CD4-positive, alpha-beta T cell (primary cell): Measurements from ENCODE around the gene RHOBTB3. TPM values are rescaled to one million over a fixed set of nuclear protein-coding genes. Genes with fewer than 3 reads are reported as not detected.
"Not testable (repeated sequence)": the region's sequence is repeated elsewhere in the genome, so short reads cannot be mapped to it uniquely, and the experiment has no call there.

ENCODE experiments used
- ATAC-seq: fragments of 200-7000 bp; cut with Tn5 transposase; one replicate; pipeline ENCODE4 v1.10.0; 2022; ENCODE audit warnings: mild to moderate bottlenecking; ENCODE audit not compliant: poor library complexity
- CTCF ChIA-PET: fragments of 350-600 bp; sonication (Branson Sonifier 250); formaldehyde crosslinking; loops from one replicate; lab custom pipeline; 2021; ENCODE audit warnings: antibody characterized with exemption, inconsistent platforms; lab: Charles Lee
- POLR2A ChIA-PET: fragments of 350-600 bp; sonication (Branson Sonifier 250); formaldehyde crosslinking; loops from one replicate; lab custom pipeline; 2021; ENCODE audit warnings: antibody characterized with exemption, inconsistent platforms; lab: Charles Lee
- DNase-seq, 14 experiments: peaks; one replicate each; pipeline ENCODE4 v3.0.0-alpha.2; 2013 to 2020; ENCODE audit warnings: mixed read lengths in 2 of 14
- H3K27ac ChIP-seq, 2 donors: one replicate each; pipeline versions ENCODE4 v1.5.1 to v1.7.0; 2013; ENCODE audit warnings: low read length in 2 of 2, low read depth in 1 of 2, mild to moderate bottlenecking in 1 of 2
- H3K27me3 ChIP-seq, 2 experiments: 1 replicate in 1 of 2; 2 replicates in 1 of 2; pipeline versions ENCODE4 v1.6.1 to v1.7.0; 2013; ENCODE audit warnings: low read length in 2 of 2, control low read depth in 1 of 2, mild to moderate bottlenecking in 1 of 2, moderate library complexity in 1 of 2; ENCODE audit not compliant: insufficient read depth in 2 of 2, control insufficient read depth in 1 of 2
- H3K36me3 ChIP-seq: one replicate; pipeline ENCODE4 v1.6.1; 2013; ENCODE audit warnings: low read length, control low read depth; ENCODE audit not compliant: insufficient read depth
- H3K4me1 ChIP-seq: one replicate; pipeline ENCODE4 v1.6.1; 2013; ENCODE audit warnings: low read length, control low read depth; ENCODE audit not compliant: insufficient read depth
- H3K4me3 ChIP-seq: one replicate; pipeline ENCODE4 v1.5.1; 2013; ENCODE audit warnings: mild to moderate bottlenecking, low read length, moderate library complexity
- H3K9me3 ChIP-seq, 2 experiments: 1 replicate in 1 of 2; 2 replicates in 1 of 2; pipeline versions ENCODE4 v1.6.1 to v1.7.0; 2013; ENCODE audit warnings: low read length in 2 of 2, mild to moderate bottlenecking in 2 of 2, control low read depth in 1 of 2, moderate library complexity in 1 of 2; ENCODE audit not compliant: control insufficient read depth in 1 of 2, insufficient read depth in 1 of 2
- H3K27ac Mint-ChIP-seq: one replicate; pipeline ENCODE4 v1.8.0; 2020; ENCODE audit warnings: mixed read lengths
- H3K27me3 Mint-ChIP-seq: one replicate; pipeline ENCODE4 v1.8.0; 2021; ENCODE audit warnings: mixed read lengths
- H3K36me3 Mint-ChIP-seq: one replicate; pipeline ENCODE4 v1.8.0; 2021; ENCODE audit warnings: low read depth, mixed read lengths
- H3K4me1 Mint-ChIP-seq: one replicate; pipeline ENCODE4 v1.8.0; 2021; ENCODE audit warnings: low read depth, mixed read lengths
- H3K4me3 Mint-ChIP-seq: one replicate; pipeline ENCODE4 v1.8.0; 2020; ENCODE audit warnings: mild to moderate bottlenecking, mixed read lengths
- H3K9me3 Mint-ChIP-seq: one replicate; pipeline ENCODE4 v1.8.0; 2020; ENCODE audit warnings: mixed read lengths
- intact Hi-C, 2 experiments: fragments of 100-400 bp; cut with DNase I in 1 of 2; cut with micrococcal nuclease in 1 of 2; formaldehyde crosslinking; loops; one replicate each; pipeline versions ENCODE4 v1.15.1 to v1.9.0; 2023 to 2025; cut with DNase I, micrococcal nuclease
- total RNA-seq, 174 experiments: library from RNA in 2 of 174; stranded (reverse) in 2 of 174; gene quantifications; one replicate each; pipeline ENCODE4 v1.2.3 and lab custom pipeline; 2021 to 2026
- TF ChIP-seq, protein P1 (sequence below): fragments of 200-600 bp; IDR thresholded peaks from one replicate; pipeline ENCODE4 v1.8.0; 2022; ENCODE audit warnings: antibody characterized with exemption, mild to moderate bottlenecking

Gene RHOBTB3
- total RNA-seq, 2 experiments from 2014 or later = 3.8 to 4.3 TPM

DNA sequence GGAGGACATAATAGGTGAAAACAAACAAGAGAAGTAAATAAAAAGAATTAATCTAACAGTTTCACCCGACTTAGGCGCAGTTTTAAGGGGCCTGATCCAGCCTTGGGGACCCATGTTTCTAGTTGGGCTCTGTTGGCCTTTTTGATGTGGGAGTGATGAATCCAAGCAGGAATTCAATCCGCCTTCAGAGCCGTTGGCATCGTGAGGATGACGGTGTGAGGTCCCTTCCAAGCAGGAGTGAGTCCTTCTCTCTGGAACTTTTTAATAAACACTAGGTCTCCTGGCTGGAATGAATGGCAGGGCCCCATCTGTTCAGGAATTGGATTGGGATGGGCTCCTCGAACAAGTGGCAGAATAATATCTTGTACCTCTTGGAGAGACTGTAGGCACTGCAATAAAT is 22.3 kb upstream of the RHOBTB3 start:
- H3K9me3 Mint-ChIP-seq = no peaks in the 10 kb centered on the region
- ChIA-PET POLR2A (no interaction called here), CTCF (interaction anchor here (0.9 kb wide), 1 partner anchor 9 kb away, joined by 3 read pairs; no protein-coding TSS in a partner anchor)
- no peaks in the 10 kb centered on the region for H3K36me3 ChIP-seq
- no peaks in the 10 kb centered on the region for H3K36me3 Mint-ChIP-seq
- DNase-seq (no peak), ATAC-seq (no peak)
- H3K9me3 ChIP-seq = no peaks in the 10 kb centered on the region
- intact Hi-C loops = no loop called here
- no peaks in the 10 kb centered on the region for H3K4me1 ChIP-seq
- H3K27me3 Mint-ChIP-seq = no peaks in the 10 kb centered on the region
- no peak overlapping the region for H3K4me3 Mint-ChIP-seq
- TF ChIP-seq, protein P1, sequence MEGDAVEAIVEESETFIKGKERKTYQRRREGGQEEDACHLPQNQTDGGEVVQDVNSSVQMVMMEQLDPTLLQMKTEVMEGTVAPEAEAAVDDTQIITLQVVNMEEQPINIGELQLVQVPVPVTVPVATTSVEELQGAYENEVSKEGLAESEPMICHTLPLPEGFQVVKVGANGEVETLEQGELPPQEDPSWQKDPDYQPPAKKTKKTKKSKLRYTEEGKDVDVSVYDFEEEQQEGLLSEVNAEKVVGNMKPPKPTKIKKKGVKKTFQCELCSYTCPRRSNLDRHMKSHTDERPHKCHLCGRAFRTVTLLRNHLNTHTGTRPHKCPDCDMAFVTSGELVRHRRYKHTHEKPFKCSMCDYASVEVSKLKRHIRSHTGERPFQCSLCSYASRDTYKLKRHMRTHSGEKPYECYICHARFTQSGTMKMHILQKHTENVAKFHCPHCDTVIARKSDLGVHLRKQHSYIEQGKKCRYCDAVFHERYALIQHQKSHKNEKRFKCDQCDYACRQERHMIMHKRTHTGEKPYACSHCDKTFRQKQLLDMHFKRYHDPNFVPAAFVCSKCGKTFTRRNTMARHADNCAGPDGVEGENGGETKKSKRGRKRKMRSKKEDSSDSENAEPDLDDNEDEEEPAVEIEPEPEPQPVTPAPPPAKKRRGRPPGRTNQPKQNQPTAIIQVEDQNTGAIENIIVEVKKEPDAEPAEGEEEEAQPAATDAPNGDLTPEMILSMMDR = no peak
- H3K27ac ChIP-seq = no peak overlapping the region
- no peaks in the 10 kb centered on the region for H3K4me1 Mint-ChIP-seq
- H3K27ac Mint-ChIP-seq = no peak overlapping the region
- H3K27me3 ChIP-seq = no peaks in the 10 kb centered on the region
- H3K4me3 ChIP-seq = no peak overlapping the region

DNA sequence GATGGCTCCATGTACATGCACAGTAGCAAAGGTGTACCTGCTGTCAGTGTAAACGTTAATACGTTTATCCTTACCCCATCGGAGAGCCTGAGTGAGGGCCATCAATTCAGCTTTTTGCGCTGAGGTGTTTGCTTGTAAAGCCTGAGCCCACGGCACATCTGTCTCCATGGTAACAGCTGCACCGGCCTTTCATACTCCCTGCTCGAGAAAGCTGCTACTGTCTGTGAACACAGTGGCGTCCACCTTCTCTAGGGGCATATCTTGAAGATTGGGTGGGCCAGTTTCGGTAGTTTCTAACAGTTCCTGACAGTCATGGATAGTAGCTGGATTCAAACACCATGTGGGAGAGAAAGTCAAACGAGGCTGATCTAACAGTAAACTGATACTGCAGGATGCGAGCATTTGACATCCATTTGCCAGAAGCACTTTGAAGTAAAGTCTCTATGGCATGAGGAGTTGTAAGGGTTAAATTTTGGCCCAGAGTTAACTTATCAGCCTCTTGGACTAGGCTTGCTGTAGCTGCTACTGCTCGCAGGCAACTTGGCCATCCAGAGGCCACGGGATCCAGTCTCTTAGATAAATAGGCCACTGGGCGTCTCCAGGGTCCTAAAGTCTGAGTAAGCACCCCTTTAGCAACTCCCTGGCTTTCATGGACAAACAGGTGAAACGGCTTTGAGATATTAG is 21.0 kb upstream of the RHOBTB3 start:
- intact Hi-C loops = no loop called here
- Mint-ChIP-seq H3K4me3 (no peak overlapping the region), H3K27ac (no peak overlapping the region), H3K9me3 (no peaks in the 10 kb centered on the region), H3K4me1 (no peaks in the 10 kb centered on the region), H3K27me3 (no peaks in the 10 kb centered on the region), H3K36me3 (no peaks in the 10 kb centered on the region)
- Histone ChIP-seq H3K4me1 (no peaks in the 10 kb centered on the region), H3K9me3 (no peaks in the 10 kb centered on the region), H3K27ac (no peak overlapping the region), H3K36me3 (no peaks in the 10 kb centered on the region), H3K4me3 (no peak overlapping the region), H3K27me3 (no peaks in the 10 kb centered on the region)
- POLR2A ChIA-PET = no interaction called here
- DNase-seq (no peak), ATAC-seq (no peak)
- CTCF ChIA-PET = no interaction called here
- TF ChIP-seq, protein P1 = no peak

DNA sequence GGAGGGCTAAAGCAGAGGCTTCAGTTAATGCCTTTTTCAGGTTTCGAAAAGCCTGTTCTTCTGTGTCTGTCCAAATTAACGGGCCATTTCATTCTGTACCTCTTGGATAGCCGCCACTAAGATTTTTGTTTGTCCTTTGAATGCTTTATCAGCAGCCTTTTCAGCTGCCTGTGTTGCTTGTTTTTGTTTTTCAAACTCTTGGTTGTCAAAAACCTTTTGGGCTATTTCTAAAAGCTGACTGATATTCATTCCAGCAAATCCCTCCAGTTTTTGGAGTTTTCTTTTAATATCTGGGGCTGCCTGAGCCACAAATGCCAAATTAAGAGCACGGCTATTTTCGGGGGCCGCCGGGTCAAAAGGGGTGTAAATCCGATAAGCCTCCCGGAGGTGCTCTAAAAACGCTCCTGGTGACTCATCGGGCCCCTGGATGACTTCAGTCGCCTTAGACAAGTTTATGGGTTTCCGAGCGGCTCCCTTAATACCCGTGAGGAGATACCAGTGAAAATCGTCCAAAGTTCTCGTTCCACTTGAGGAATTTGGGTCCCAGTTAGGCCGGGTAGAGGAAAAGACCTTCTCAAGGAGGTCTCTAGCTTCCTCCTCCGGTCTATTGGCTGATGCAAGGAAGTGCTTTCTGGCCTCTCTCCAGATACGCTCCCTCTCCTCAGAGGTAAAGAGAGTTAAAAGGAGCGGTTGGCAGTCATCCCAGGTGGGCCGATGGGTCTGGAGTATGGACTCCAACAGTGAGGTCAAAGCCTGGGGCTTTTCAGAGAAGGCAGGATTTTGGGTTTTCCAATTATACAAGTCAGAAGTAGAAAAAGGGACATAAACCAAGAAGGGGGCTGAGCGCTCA is 20.3 kb upstream of the RHOBTB3 start:
- H3K27me3 Mint-ChIP-seq, H3K4me1 ChIP-seq, H3K9me3 Mint-ChIP-seq, ATAC-seq, H3K4me3 Mint-ChIP-seq, CTCF ChIA-PET, DNase-seq, H3K9me3 ChIP-seq, POLR2A ChIA-PET, H3K36me3 ChIP-seq, H3K27ac ChIP-seq, intact Hi-C loops, H3K4me3 ChIP-seq, H3K27ac Mint-ChIP-seq, H3K4me1 Mint-ChIP-seq, H3K27me3 ChIP-seq, H3K36me3 Mint-ChIP-seq: not testable (repeated sequence)
